Transverse colon (tissue), 3 donors: ENCODE results near the gene LAMA3.

Source experiments
- CTCF ChIP-seq, 5 experiments: fragments of 200-600 bp in 3 of 5; fragments of 450-650 bp in 2 of 5; sonication (generic) in 3 of 5; IDR thresholded peaks; 1 replicate in 2 of 5; 2 replicates in 3 of 5; pipeline ENCODE4 v1.5.1; 2016 to 2017; ENCODE audit warnings: antibody characterized with exemption in 5 of 5, inconsistent platforms in 3 of 5, mild to moderate bottlenecking in 2 of 5, moderate library complexity in 1 of 5
- POLR2A ChIP-seq: fragments of 450-650 bp; IDR thresholded peaks from one replicate; pipeline ENCODE4 v1.6.1; 2016; ENCODE audit warnings: antibody characterized with exemption, mild to moderate bottlenecking, moderate library complexity

- TF ChIP-seq CTCF (IDR thresholded peaks at IDR 0.05) (no peak), POLR2A (no peak)
These were observed 232.5 kb downstream of the LAMA3 start for GRCh38 chr18:23921716-23922285.
